Measurements from ENCODE around the gene TP63. TPM values are rescaled to one million over a fixed set of nuclear protein-coding genes. Genes with fewer than 3 reads are reported as not detected.

Gene TP63
- total RNA-seq, 1 experiment from 2014 or later: 41.9 TPM

GRCh38 chr3:189677667-189678066 is 46.5 kb downstream of the TP63 start:
- DNase-seq (ENCODE audit: unreplicated experiment): no peak
- CTCF ChIA-PET: no interaction called here
- Mint-ChIP-seq H3K27ac (ENCODE audit: low read depth, unreplicated experiment) (no peak overlapping the region), H3K4me1 (ENCODE audit: insufficient read depth, unreplicated experiment) (peaks cover 4% of the 10 kb centered on the region), H3K9me3 (ENCODE audit: unreplicated experiment) (no peaks in the 10 kb centered on the region), H3K27me3 (ENCODE audit: insufficient read depth, unreplicated experiment) (no peaks in the 10 kb centered on the region), H3K4me3 (ENCODE audit: unreplicated experiment) (no peak overlapping the region), H3K36me3 (ENCODE audit: insufficient read depth, unreplicated experiment) (peaks cover 7% of the 10 kb centered on the region)
- intact Hi-C loops (cut with micrococcal nuclease): no loop called here
- POLR2A ChIA-PET: no interaction called here
- no TSS peak for BruUV-seq (replicated peaks)
- no peak for TF ChIP-seq CTCF (IDR thresholded peaks at IDR 0.05; ENCODE audit: unreplicated experiment)

GRCh38 chr3:189680723-189681122 is 49.5 kb downstream of the TP63 start:
- POLR2A ChIA-PET: no interaction called here
- BruUV-seq (replicated peaks): no TSS peak
- no peaks in the 10 kb centered on the region for H3K27me3 Mint-ChIP-seq (ENCODE audit: insufficient read depth, unreplicated experiment)
- peaks cover 11% of the 10 kb centered on the region for H3K36me3 Mint-ChIP-seq (ENCODE audit: insufficient read depth, unreplicated experiment)
- H3K9me3 Mint-ChIP-seq (ENCODE audit: unreplicated experiment): no peaks in the 10 kb centered on the region
- no peak overlapping the region for H3K27ac Mint-ChIP-seq (ENCODE audit: low read depth, unreplicated experiment)
- no peak for DNase-seq (ENCODE audit: unreplicated experiment)
- TF ChIP-seq CTCF (IDR thresholded peaks at IDR 0.05; ENCODE audit: unreplicated experiment): no peak
- intact Hi-C loops (cut with micrococcal nuclease): no loop called here
- CTCF ChIA-PET: no interaction called here
- H3K4me1 Mint-ChIP-seq (ENCODE audit: insufficient read depth, unreplicated experiment): peaks cover 10% of the 10 kb centered on the region
- H3K4me3 Mint-ChIP-seq (ENCODE audit: unreplicated experiment): no peak overlapping the region

GRCh38 chr3:189683546-189684255 is 52.5 kb downstream of the TP63 start:
- DNase-seq (ENCODE audit: unreplicated experiment): no peak
- Mint-ChIP-seq H3K4me1 (ENCODE audit: insufficient read depth, unreplicated experiment) (peaks cover 10% of the 10 kb centered on the region), H3K27me3 (ENCODE audit: insufficient read depth, unreplicated experiment) (no peaks in the 10 kb centered on the region), H3K9me3 (ENCODE audit: unreplicated experiment) (no peaks in the 10 kb centered on the region), H3K27ac (ENCODE audit: low read depth, unreplicated experiment) (no peak overlapping the region), H3K4me3 (ENCODE audit: unreplicated experiment) (no peak overlapping the region), H3K36me3 (ENCODE audit: insufficient read depth, unreplicated experiment) (peaks cover 11% of the 10 kb centered on the region)
- POLR2A ChIA-PET: interaction anchor here (0.6 kb wide), 1 partner anchor 530 kb away, joined by 3 read pairs; no protein-coding TSS in a partner anchor
- no peak for TF ChIP-seq CTCF (IDR thresholded peaks at IDR 0.05; ENCODE audit: unreplicated experiment)
- intact Hi-C loops (cut with micrococcal nuclease): no loop called here
- BruUV-seq (replicated peaks): no TSS peak
- CTCF ChIA-PET: no interaction called here

- intact Hi-C loops (cut with micrococcal nuclease): no loop called here
- no TSS peak for BruUV-seq (replicated peaks)
- Mint-ChIP-seq H3K36me3 (ENCODE audit: insufficient read depth, unreplicated experiment) (peaks cover 11% of the 10 kb centered on the region), H3K27me3 (ENCODE audit: insufficient read depth, unreplicated experiment) (no peaks in the 10 kb centered on the region), H3K4me1 (ENCODE audit: insufficient read depth, unreplicated experiment) (peaks cover 10% of the 10 kb centered on the region), H3K9me3 (ENCODE audit: unreplicated experiment) (no peaks in the 10 kb centered on the region), H3K4me3 (ENCODE audit: unreplicated experiment) (no peak overlapping the region), H3K27ac (ENCODE audit: low read depth, unreplicated experiment) (no peak overlapping the region)
- ChIA-PET CTCF (no interaction called here), POLR2A (no interaction called here)
- no peak for DNase-seq (ENCODE audit: unreplicated experiment)
- TF ChIP-seq CTCF (IDR thresholded peaks at IDR 0.05; ENCODE audit: unreplicated experiment): no peak
Measured at GRCh38 chr3:189684317-189684716, 53.1 kb downstream of the TP63 start.
